BLaER1 treated with 17β-estradiol and CSF1 and Interleukin-3, amounts not matched to agents 10 nM and 100 nM (cell line): Measurements from ENCODE around the gene ACTN3.

Experiments
- H3K27ac ChIP-seq, 11 experiments: shearing (Covaris generic); formaldehyde crosslinking; 2 replicates each; pipeline ENCODE4 v1.8.1; 2022
- H3K27me3 ChIP-seq, 11 experiments: shearing (Covaris generic); formaldehyde crosslinking; 2 replicates each; pipeline ENCODE4 v1.8.1; 2022
- H3K36me3 ChIP-seq, 11 experiments: shearing (Covaris generic); formaldehyde crosslinking; 2 replicates each; pipeline ENCODE4 v1.8.1; 2022
- H3K4me1 ChIP-seq, 10 experiments: shearing (Covaris generic); formaldehyde crosslinking; 2 replicates each; pipeline ENCODE4 v1.8.1; 2022
- H3K4me2 ChIP-seq, 11 experiments: shearing (Covaris generic); formaldehyde crosslinking; 2 replicates each; pipeline ENCODE4 v1.8.1; 2022
- H3K4me3 ChIP-seq, 10 experiments: shearing (Covaris generic); formaldehyde crosslinking; 2 replicates each; pipeline ENCODE4 v1.8.1; 2022
- H3K9ac ChIP-seq, 11 experiments: shearing (Covaris generic); formaldehyde crosslinking; 2 replicates each; pipeline ENCODE4 v1.8.1; 2022
- H3K9me3 ChIP-seq, 11 experiments: shearing (Covaris generic); formaldehyde crosslinking; replicated peaks in 1 of 11; 2 replicates each; pipeline ENCODE4 v1.8.1; 2022
- H4K20me1 ChIP-seq, 11 experiments: shearing (Covaris generic); formaldehyde crosslinking; 2 replicates each; pipeline ENCODE4 v1.8.1; 2022
- Cebpa-rat ChIP-seq, 11 experiments: shearing (Covaris generic); IDR thresholded peaks; 2 replicates each; pipeline ENCODE4 v1.8.1; 2022

Gene ACTN3

DNA sequence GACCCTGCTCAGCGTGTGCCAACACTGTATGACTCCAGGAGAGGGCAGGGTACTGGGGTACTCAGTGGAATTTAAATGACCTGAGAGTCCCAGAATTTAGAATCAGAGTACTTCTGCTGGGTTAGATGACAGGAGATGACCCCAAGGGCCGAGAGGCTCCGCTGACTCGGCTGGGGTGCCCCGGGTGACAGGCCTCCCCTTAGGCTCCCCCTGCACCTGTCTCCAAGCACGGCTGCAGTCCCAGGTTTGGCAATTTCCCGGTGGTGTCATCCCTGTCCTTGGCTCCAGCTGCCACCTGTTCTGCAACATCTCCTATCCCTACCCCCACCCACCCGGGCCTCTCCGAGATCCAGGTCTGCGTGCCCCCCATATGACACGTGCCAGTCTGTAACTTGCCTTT is 1.3 kb downstream of the ACTN3 start:
- Histone ChIP-seq H3K27me3 (no peaks in the 10 kb centered on the region), H3K36me3 (peaks cover 0 to 3% (median under 1%) of the 10 kb centered on the region in 11 experiments; a peak in 4 of 22 replicates), H3K27ac (no peak overlapping the region), H3K9me3 (no peaks in the 10 kb centered on the region), H4K20me1 (peaks cover 0 to 7% (median 0%) of the 10 kb centered on the region in 11 experiments; a peak in 2 of 22 replicates), H3K9ac (no peak overlapping the region), H3K4me2 (0 out of 22 replicates have a peak overlapping the region, but pooled peaks of 2 of the 11 experiments have one; percentile 93 to 97), H3K4me3 (no peak overlapping the region), H3K4me1 (peaks cover 23 to 43% (median 34%) of the 10 kb centered on the region in 10 experiments)
- TF ChIP-seq Cebpa-rat (IDR thresholded peaks at IDR 0.05) = no peak

DNA sequence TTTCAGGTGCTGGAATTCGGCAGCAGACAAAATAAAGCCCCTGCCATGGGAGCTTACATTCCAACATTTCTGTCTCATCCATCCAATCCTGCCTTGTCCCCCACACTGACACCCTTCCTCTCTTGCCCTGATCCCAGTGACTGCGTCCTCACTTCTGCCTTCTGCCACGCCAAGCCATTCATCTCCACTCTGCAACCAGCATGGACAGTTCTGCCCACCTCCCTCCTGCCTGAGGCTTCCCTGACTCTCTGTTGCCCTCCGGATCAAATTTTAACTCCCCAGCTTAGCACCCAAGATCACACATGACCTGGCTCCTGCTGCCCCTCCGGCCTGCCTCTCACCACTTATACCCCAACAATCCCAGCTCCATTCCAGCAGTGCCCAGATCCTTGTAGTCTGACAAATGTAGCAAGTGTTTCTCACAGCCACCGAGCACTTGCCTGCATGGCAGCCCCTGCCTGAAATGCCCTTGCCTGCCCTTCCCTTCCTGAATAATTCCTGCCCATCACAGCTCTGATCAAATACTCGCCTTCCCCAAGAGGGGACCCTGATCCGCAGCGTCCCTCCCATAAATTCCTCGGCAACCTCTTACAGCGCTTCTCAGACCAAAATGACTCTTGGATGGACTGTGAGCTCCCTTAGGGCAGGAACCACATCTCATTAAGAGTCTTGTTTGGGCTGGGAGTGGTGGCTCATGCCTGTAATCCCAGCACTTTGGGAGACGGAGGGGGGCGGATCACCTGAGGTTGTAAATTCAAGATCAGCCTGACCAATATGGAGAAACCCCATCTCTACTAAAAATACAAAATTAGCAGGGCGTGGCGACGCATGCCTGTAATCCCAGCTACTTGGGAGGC is 2.3 kb downstream of the ACTN3 start:
- no peak overlapping the region for H3K4me3 ChIP-seq
- H3K27ac ChIP-seq = no peak overlapping the region
- H3K4me2 ChIP-seq = no peak overlapping the region
- no peak for TF ChIP-seq Cebpa-rat (IDR thresholded peaks at IDR 0.05)
- no peaks in the 10 kb centered on the region for H3K36me3 ChIP-seq
- peaks cover 13 to 34% (median 25%) of the 10 kb centered on the region in 10 experiments for H3K4me1 ChIP-seq
- H3K9ac ChIP-seq = 0 out of 22 replicates have a peak overlapping the region, but pooled peaks of 1 of the 11 experiments have one; percentile 4
- H4K20me1 ChIP-seq = no peaks in the 10 kb centered on the region
- no peaks in the 10 kb centered on the region for H3K27me3 ChIP-seq
- no peaks in the 10 kb centered on the region for H3K9me3 ChIP-seq

DNA sequence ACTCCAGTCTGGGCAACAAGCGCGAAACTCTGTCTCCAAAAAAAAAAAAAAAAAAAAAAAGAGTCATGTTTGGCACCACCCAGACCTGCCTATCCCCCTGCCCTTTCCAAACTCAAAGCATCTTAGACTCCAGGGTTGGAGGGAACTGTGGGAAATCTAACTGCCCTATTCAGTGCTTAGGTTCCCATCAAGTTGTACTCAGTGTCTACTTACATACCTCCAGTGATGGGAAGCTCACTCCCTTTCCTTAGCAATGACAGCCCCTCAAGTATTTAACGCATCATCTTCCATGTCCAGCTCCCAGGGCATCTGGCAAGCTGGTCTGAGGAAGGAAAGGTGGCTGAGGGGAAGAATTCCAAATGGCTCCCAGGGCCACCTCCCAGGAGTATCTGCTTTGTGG is 3.0 kb downstream of the ACTN3 start:
- Histone ChIP-seq H3K9ac (no peak overlapping the region), H3K27ac (no peak overlapping the region), H3K36me3 (no peaks in the 10 kb centered on the region), H3K9me3 (no peaks in the 10 kb centered on the region), H3K4me3 (no peak overlapping the region), H4K20me1 (no peaks in the 10 kb centered on the region), H3K4me1 (peaks cover 7 to 27% (median 18%) of the 10 kb centered on the region in 10 experiments), H3K4me2 (no peak overlapping the region), H3K27me3 (no peaks in the 10 kb centered on the region)
- no peak for TF ChIP-seq Cebpa-rat (IDR thresholded peaks at IDR 0.05)

DNA sequence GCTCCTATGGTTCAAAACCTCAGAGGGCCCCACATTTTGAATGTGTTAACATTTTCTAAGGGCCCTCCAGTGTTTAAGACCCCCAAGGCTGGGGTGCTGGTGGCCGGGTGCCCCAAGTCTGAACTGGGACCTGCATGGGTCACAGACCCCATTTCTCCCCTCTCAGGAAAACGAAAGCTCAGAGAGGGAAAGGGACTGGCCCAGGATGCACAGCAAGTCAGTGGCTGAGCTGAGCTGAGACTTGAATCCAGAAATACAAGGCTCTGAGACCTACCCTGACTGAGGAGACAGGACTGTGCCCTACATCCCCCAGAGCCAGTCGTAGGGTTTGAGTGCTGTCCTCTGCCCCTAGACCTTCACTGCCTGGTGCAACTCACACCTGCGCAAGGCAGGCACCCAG is 4.2 kb downstream of the ACTN3 start:
- no peak for TF ChIP-seq Cebpa-rat (IDR thresholded peaks at IDR 0.05)
- Histone ChIP-seq H3K4me2 (no peak overlapping the region), H3K36me3 (no peaks in the 10 kb centered on the region), H3K4me1 (peaks cover 0 to 21% (median 11%) of the 10 kb centered on the region in 10 experiments; a peak in 16 of 20 replicates), H3K9me3 (no peaks in the 10 kb centered on the region), H4K20me1 (no peaks in the 10 kb centered on the region), H3K4me3 (no peak overlapping the region), H3K27ac (no peak overlapping the region), H3K27me3 (no peaks in the 10 kb centered on the region), H3K9ac (no peak overlapping the region)

DNA sequence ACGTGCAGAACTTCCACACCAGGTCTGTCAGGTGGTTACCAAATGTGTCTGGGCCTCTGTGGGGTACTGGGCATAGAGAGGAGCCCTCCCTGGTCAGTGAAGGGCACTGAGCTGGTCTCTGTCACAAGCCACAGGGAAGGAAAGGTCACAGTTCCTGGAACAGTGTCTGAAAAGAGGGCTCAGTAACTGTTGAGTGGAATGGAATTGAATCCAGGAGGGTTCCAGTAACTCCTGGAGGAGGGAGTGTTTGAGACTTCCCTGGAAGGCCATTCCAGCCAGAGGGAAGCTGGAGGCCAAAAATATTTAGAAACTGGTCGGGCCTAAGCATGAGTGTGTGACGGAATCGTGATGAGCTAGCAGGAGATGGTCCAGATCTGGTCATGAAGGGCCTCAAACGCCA is 7.9 kb downstream of the ACTN3 start:
- no peak overlapping the region for H3K4me2 ChIP-seq
- no peaks in the 10 kb centered on the region for H3K36me3 ChIP-seq
- TF ChIP-seq Cebpa-rat (IDR thresholded peaks at IDR 0.05) = no peak
- H3K4me1 ChIP-seq = no peaks in the 10 kb centered on the region
- H3K4me3 ChIP-seq = no peak overlapping the region
- no peak overlapping the region for H3K9ac ChIP-seq
- H3K27ac ChIP-seq = no peak overlapping the region
- H4K20me1 ChIP-seq = no peaks in the 10 kb centered on the region
- no peaks in the 10 kb centered on the region for H3K27me3 ChIP-seq
- H3K9me3 ChIP-seq = no peaks in the 10 kb centered on the region

DNA sequence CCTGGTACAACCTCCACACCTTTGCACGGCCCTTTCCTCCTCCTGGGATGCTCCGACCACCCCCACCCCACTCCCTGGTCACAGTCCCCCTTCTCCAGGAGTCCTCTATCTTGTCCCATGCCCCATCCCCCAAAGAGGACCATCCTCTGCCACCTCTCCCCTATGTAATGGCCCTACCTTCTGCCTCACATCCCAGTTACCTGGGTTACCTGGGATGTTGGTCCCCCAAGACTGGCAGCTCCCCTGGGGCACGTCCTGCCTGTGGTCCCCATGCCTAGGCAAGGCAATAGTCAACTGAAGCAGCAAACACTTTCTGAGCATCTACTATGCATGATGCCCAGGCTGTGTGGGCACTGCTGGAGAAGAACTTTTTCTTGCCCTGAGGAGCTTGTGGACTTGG is 8.7 kb downstream of the ACTN3 start:
- no peak overlapping the region for H3K4me3 ChIP-seq
- no peak overlapping the region for H3K4me2 ChIP-seq
- TF ChIP-seq Cebpa-rat (IDR thresholded peaks at IDR 0.05) = no peak
- no peak overlapping the region for H3K9ac ChIP-seq
- no peaks in the 10 kb centered on the region for H3K4me1 ChIP-seq
- no peaks in the 10 kb centered on the region for H3K27me3 ChIP-seq
- H4K20me1 ChIP-seq = no peaks in the 10 kb centered on the region
- H3K27ac ChIP-seq = no peak overlapping the region
- no peaks in the 10 kb centered on the region for H3K36me3 ChIP-seq
- no peaks in the 10 kb centered on the region for H3K9me3 ChIP-seq

DNA sequence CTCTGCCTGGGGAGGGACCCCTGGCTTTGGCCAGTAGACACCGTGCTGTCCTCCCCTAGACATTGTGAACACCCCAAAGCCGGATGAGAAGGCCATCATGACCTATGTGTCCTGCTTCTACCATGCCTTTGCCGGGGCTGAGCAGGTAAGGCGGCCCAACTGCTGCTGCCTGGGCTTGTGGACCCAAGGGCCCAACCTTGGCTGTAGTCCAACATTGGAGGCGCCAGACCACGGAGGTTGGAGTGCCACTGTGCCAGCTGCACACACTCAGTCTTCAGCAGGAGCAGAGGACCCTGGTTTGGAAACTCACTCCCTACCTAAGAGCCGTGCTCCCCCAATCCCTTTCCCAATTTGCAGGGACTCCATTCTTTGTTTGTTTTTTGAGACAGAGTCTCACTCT is 9.4 kb downstream of the ACTN3 start:
- Histone ChIP-seq H3K4me3 (no peak overlapping the region), H3K9me3 (no peaks in the 10 kb centered on the region), H3K27ac (no peak overlapping the region), H4K20me1 (no peaks in the 10 kb centered on the region), H3K4me1 (no peaks in the 10 kb centered on the region), H3K9ac (no peak overlapping the region), H3K4me2 (no peak overlapping the region), H3K27me3 (no peaks in the 10 kb centered on the region), H3K36me3 (no peaks in the 10 kb centered on the region)
- TF ChIP-seq Cebpa-rat (IDR thresholded peaks at IDR 0.05) = no peak

DNA sequence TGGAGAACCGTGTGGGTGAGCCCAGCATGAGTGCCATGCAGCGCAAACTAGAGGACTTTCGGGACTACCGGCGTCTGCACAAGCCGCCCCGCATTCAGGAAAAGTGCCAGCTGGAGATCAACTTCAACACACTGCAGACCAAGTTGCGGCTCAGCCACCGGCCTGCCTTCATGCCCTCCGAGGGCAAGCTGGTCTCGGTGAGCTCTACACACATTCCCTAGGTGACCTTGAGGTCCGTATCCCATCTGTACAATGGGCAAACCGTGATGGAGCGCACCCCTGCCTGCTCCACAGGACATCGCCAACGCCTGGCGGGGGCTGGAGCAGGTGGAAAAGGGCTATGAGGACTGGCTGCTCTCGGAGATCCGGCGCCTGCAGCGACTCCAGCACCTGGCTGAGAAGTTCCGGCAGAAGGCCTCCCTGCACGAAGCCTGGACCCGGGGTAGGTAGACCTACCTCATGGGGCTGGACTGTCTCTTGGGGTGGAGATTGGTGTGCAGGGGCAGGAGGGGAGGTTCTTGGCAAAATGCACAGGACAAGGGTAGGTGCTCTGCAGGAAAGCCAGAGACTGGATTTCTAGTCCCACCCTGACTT is 11.1 kb downstream of the ACTN3 start:
- Histone ChIP-seq H4K20me1 (no peaks in the 10 kb centered on the region), H3K27me3 (no peaks in the 10 kb centered on the region), H3K9me3 (no peaks in the 10 kb centered on the region), H3K4me2 (no peak overlapping the region), H3K27ac (no peak overlapping the region), H3K36me3 (no peaks in the 10 kb centered on the region), H3K4me1 (no peaks in the 10 kb centered on the region), H3K9ac (no peak overlapping the region), H3K4me3 (no peak overlapping the region)
- no peak for TF ChIP-seq Cebpa-rat (IDR thresholded peaks at IDR 0.05)

DNA sequence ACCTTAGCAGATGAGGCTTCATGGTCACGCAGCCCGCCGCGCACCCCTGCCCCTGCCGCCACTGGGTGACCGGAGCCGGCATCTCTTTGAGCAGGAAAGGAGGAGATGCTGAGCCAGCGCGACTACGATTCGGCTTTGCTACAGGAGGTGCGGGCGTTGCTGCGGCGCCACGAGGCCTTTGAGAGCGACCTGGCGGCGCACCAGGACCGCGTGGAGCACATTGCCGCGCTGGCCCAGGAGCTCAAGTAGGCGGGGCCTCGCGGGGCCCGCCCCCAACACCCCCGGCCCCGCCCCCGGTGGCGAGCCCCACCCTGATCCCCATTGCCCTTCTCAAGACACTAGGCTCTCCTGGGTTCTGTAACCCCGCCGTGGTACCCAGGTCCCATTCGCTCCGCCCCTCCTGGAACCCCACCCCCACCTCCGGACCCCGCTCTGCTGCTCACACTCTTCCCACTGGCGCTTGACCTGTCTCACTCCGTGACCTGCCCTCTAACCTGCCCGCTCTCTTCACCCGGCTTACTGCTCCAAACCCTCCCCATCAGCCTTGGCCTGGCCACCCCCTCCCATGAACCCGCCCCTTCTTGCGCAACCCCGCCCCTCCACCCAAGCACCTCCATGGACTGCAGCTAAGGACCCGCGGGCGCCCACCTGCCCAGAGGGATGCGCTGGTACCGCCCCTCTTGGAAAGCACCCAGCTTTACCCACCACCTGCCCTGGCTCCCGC is 12.6 kb downstream of the ACTN3 start:
- no peak for TF ChIP-seq Cebpa-rat (IDR thresholded peaks at IDR 0.05)
- H3K27ac ChIP-seq = no peak overlapping the region
- H3K4me1 ChIP-seq = no peaks in the 10 kb centered on the region
- H3K4me3 ChIP-seq = no peak overlapping the region
- H3K36me3 ChIP-seq = no peaks in the 10 kb centered on the region
- no peak overlapping the region for H3K9ac ChIP-seq
- H3K4me2 ChIP-seq = no peak overlapping the region
- no peaks in the 10 kb centered on the region; a peak in 1 of 22 replicates for H4K20me1 ChIP-seq
- no peaks in the 10 kb centered on the region for H3K27me3 ChIP-seq
- no peaks in the 10 kb centered on the region for H3K9me3 ChIP-seq
